Measurements from ENCODE around the gene TEPSIN. TPM values are rescaled to one million over a fixed set of nuclear protein-coding genes. Genes with fewer than 3 reads are reported as not detected.

The TEPSIN gene, protein sequence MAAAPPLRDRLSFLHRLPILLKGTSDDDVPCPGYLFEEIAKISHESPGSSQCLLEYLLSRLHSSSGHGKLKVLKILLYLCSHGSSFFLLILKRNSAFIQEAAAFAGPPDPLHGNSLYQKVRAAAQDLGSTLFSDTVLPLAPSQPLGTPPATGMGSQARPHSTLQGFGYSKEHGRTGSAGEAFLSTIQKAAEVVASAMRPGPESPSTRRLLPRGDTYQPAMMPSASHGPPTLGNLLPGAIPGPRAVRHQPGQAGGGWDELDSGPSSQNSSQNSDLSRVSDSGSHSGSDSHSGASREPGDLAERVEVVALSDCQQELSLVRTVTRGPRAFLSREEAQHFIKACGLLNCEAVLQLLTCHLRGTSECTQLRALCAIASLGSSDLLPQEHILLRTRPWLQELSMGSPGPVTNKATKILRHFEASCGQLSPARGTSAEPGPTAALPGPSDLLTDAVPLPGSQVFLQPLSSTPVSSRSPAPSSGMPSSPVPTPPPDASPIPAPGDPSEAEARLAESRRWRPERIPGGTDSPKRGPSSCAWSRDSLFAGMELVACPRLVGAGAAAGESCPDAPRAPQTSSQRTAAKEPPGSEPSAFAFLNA
- total RNA-seq (10 to 100 TPM in 1 of 2 donors, 1 to 10 TPM in 1; 10.0 to 22.9 TPM), polyA plus RNA-seq (10 to 100 TPM in 1 of 2 donors, 1 to 10 TPM in 1; 3.2 to 11.4 TPM)

DNA sequence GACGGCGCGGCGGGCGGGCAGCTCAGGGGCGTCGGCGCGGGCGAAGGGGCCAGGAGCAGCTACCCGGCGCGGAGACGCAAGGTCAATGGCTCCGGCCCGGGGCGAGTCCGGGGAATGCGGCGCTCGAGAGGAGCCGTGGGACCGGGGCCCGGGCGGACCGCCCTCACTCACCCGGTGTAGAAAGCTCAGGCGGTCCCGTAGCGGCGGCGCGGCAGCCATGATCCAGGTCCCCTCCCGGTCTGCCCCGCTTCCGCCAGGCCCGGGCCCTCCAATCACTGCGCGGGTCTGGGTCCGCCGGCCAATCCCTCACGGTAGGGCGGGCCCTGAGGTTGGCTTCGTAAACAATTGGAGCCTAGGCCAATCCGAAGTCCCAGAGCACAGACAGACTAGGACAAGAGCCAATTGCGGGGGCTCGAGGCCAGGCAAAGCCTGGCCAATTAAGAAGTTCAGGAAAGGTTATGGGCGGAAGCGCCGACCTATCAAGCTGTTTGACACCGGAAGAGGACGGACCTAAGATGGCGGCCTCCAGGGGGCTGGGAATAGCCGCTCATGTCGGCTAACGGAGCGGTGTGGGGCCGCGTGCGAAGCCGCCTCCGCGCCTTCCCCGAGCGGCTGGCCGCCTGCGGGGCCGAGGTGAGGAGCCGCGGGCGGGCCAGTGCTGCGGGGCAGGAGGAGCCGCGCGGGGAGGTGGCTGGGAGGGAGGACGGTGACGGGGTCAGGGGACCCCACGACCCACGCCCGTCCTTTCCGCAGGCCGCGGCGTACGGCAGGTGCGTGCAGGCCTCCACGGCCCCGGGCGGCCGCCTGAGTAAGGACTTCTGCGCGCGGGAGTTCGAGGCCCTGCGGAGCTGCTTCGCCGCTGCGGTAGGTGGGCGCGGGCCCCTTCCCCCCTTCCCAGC is at the start of gene TEPSIN, which contains the start of gene NDUFAF8:
Gene TEPSIN, minus strand, starts transcription at position 241 of the 899 bp plus-strand sequence. Its CDS starts 22 bp downstream, at position 219.
Gene NDUFAF8, plus strand, starts transcription at position 504 of the 899 bp plus-strand sequence. Its CDS starts 46 bp downstream, at position 550.
- Histone ChIP-seq H3K9ac (ENCODE audit: low read depth in 1 of 2, low read length in 2 of 2) (peak within 1 kb of the TSS; percentile 34 to 75), H3K9me3 (ENCODE audit: control insufficient read depth in 4 of 4, low read length in 3 of 4) (no peaks in the 10 kb centered on the region), H3K27ac (ENCODE audit: low read depth in 1 of 2, low read length in 2 of 2) (peak within 1 kb of the TSS; percentile 71 to 74), H3K36me3 (ENCODE audit: control insufficient read depth in 4 of 4, insufficient read depth in 3 of 4, low read depth in 1 of 4, low read length in 3 of 4) (no peaks in the 10 kb centered on the region), H3K4me3 (ENCODE audit: low read depth in 1 of 3, low read length in 3 of 3) (peak within 1 kb of the TSS; percentile 74 to 98 (median 89)), H3K27me3 (ENCODE audit: control insufficient read depth in 4 of 4, insufficient read depth in 4 of 4, low read length in 3 of 4) (no peaks in the 10 kb centered on the region), H3K4me1 (ENCODE audit: control insufficient read depth in 4 of 4, insufficient read depth in 4 of 4, low read length in 3 of 4) (peaks cover 6 to 31% (median 27%) of the 10 kb centered on the region in 4 donors)
- TF ChIP-seq, protein P1, sequence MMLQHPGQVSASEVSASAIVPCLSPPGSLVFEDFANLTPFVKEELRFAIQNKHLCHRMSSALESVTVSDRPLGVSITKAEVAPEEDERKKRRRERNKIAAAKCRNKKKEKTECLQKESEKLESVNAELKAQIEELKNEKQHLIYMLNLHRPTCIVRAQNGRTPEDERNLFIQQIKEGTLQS (IDR thresholded peaks at IDR 0.05), result no peak
- TF ChIP-seq TAF1 (conservative IDR thresholded peaks at IDR 0.05), result no peak
- TF ChIP-seq FOXA1 (IDR thresholded peaks at IDR 0.05), result no peak
- TF ChIP-seq, protein P2, sequence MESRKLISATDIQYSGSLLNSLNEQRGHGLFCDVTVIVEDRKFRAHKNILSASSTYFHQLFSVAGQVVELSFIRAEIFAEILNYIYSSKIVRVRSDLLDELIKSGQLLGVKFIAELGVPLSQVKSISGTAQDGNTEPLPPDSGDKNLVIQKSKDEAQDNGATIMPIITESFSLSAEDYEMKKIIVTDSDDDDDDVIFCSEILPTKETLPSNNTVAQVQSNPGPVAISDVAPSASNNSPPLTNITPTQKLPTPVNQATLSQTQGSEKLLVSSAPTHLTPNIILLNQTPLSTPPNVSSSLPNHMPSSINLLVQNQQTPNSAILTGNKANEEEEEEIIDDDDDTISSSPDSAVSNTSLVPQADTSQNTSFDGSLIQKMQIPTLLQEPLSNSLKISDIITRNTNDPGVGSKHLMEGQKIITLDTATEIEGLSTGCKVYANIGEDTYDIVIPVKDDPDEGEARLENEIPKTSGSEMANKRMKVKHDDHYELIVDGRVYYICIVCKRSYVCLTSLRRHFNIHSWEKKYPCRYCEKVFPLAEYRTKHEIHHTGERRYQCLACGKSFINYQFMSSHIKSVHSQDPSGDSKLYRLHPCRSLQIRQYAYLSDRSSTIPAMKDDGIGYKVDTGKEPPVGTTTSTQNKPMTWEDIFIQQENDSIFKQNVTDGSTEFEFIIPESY (IDR thresholded peaks at IDR 0.05), result no peak
- TF ChIP-seq HNF4G (IDR thresholded peaks at IDR 0.05), result no peak
- TF ChIP-seq, protein P3, sequence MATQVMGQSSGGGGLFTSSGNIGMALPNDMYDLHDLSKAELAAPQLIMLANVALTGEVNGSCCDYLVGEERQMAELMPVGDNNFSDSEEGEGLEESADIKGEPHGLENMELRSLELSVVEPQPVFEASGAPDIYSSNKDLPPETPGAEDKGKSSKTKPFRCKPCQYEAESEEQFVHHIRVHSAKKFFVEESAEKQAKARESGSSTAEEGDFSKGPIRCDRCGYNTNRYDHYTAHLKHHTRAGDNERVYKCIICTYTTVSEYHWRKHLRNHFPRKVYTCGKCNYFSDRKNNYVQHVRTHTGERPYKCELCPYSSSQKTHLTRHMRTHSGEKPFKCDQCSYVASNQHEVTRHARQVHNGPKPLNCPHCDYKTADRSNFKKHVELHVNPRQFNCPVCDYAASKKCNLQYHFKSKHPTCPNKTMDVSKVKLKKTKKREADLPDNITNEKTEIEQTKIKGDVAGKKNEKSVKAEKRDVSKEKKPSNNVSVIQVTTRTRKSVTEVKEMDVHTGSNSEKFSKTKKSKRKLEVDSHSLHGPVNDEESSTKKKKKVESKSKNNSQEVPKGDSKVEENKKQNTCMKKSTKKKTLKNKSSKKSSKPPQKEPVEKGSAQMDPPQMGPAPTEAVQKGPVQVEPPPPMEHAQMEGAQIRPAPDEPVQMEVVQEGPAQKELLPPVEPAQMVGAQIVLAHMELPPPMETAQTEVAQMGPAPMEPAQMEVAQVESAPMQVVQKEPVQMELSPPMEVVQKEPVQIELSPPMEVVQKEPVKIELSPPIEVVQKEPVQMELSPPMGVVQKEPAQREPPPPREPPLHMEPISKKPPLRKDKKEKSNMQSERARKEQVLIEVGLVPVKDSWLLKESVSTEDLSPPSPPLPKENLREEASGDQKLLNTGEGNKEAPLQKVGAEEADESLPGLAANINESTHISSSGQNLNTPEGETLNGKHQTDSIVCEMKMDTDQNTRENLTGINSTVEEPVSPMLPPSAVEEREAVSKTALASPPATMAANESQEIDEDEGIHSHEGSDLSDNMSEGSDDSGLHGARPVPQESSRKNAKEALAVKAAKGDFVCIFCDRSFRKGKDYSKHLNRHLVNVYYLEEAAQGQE (IDR thresholded peaks at IDR 0.05), result no peak
- TF ChIP-seq RXRA (IDR thresholded peaks at IDR 0.05), result peak in 1 of 2 donors; percentile 41
- no peak for TF ChIP-seq HNF4A (conservative IDR thresholded peaks at IDR 0.05)
- TF ChIP-seq GABPA (IDR thresholded peaks at IDR 0.05 in 1 of 2, conservative IDR thresholded peaks at IDR 0.05 in 1 of 2), result peak; percentile 80 to 92
- peak; percentile 98 for TF ChIP-seq YY1 (IDR thresholded peaks at IDR 0.05)
- peak; percentile 99 for TF ChIP-seq SP1 (IDR thresholded peaks at IDR 0.05)
- TF ChIP-seq FOXA2 (IDR thresholded peaks at IDR 0.05), result no peak
- TF ChIP-seq JUND (IDR thresholded peaks at IDR 0.05), result no peak
- TF ChIP-seq, protein P4, sequence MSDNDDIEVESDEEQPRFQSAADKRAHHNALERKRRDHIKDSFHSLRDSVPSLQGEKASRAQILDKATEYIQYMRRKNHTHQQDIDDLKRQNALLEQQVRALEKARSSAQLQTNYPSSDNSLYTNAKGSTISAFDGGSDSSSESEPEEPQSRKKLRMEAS (IDR thresholded peaks at IDR 0.05), result no peak
- peak; percentile 58 to 88 for TF ChIP-seq EGR1 (IDR thresholded peaks at IDR 0.05; ENCODE audit: low read depth in 2 of 2)
- peak in 1 of 2 donors; percentile 21 for TF ChIP-seq RAD21 (IDR thresholded peaks at IDR 0.05)
- peak; percentile 78 for TF ChIP-seq NR2F2 (IDR thresholded peaks at IDR 0.05)
- TF ChIP-seq, protein P5, sequence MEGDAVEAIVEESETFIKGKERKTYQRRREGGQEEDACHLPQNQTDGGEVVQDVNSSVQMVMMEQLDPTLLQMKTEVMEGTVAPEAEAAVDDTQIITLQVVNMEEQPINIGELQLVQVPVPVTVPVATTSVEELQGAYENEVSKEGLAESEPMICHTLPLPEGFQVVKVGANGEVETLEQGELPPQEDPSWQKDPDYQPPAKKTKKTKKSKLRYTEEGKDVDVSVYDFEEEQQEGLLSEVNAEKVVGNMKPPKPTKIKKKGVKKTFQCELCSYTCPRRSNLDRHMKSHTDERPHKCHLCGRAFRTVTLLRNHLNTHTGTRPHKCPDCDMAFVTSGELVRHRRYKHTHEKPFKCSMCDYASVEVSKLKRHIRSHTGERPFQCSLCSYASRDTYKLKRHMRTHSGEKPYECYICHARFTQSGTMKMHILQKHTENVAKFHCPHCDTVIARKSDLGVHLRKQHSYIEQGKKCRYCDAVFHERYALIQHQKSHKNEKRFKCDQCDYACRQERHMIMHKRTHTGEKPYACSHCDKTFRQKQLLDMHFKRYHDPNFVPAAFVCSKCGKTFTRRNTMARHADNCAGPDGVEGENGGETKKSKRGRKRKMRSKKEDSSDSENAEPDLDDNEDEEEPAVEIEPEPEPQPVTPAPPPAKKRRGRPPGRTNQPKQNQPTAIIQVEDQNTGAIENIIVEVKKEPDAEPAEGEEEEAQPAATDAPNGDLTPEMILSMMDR (IDR thresholded peaks at IDR 0.05; ENCODE audit: low read depth, low read length, missing input control), result no peak
- WGBS, result under 1% methylated on average over 100 of the region's 100 CpGs
- peak; percentile 94 for DNase-seq (ENCODE audit: low spot score)
